ENCODE data around the gene COL1A1. TPM values are rescaled to one million over a fixed set of nuclear protein-coding genes. Genes with fewer than 3 reads are reported as not detected.

Gene COL1A1
- polyA plus RNA-seq, 1 donor (not counting 4 experiments of a cell fraction or from before 2014, with no cell fraction given): 0.55 TPM

- no peak for TF ChIP-seq CTCF (optimal IDR thresholded peaks at IDR 0.05 in 1 of 3, IDR thresholded peaks at IDR 0.05 in 1 of 3, conservative IDR thresholded peaks at IDR 0.05 in 1 of 3; ENCODE audit: extremely low read depth in 1 of 3, insufficient read depth in 2 of 3, low read length in 3 of 3)
- Histone ChIP-seq H3K79me2 (ENCODE audit: control insufficient read depth, insufficient read depth, low read length) (peaks cover 45% of the 10 kb centered on the region), H3K27me3 (ENCODE audit: control insufficient read depth, extremely low read depth, insufficient read depth, low read length) (no peaks in the 10 kb centered on the region), H3K9ac (ENCODE audit: control insufficient read depth, extremely low read depth, insufficient read depth, low read length) (no peak overlapping the region), H3K9me1 (ENCODE audit: control insufficient read depth, extremely low read depth, insufficient read depth, low read length) (peaks cover 4% of the 10 kb centered on the region), H3K36me3 (ENCODE audit: control insufficient read depth in 2 of 2, extremely low read depth in 1 of 2, insufficient read depth in 2 of 2, low read length in 2 of 2) (peaks cover 41 to 66% of the 10 kb centered on the region in 2 experiments), H3K4me3 (ENCODE audit: control insufficient read depth in 2 of 3, extremely low read depth in 1 of 3, insufficient read depth in 2 of 3, low read depth in 1 of 3, low read length in 3 of 3) (no peak overlapping the region), H4K20me1 (ENCODE audit: control insufficient read depth, extremely low read depth, insufficient read depth, low read length) (peaks cover 35% of the 10 kb centered on the region), H3K4me1 (ENCODE audit: control insufficient read depth, extremely low read depth, insufficient read depth, low read length) (peaks cover 23% of the 10 kb centered on the region), H3K9me3 (ENCODE audit: control insufficient read depth, low read depth, low read length) (no peaks in the 10 kb centered on the region), H2AFZ (ENCODE audit: control insufficient read depth, low read length) (no peak overlapping the region), H3K4me2 (ENCODE audit: control insufficient read depth, extremely low read depth, insufficient read depth, low read depth, low read length) (no peak overlapping the region), H3K27ac (ENCODE audit: control insufficient read depth, insufficient read depth, low read length) (no peak overlapping the region)
- DNase-seq (ENCODE audit: low read depth, low spot score): no peak
- no peak for FAIRE-seq
- dilution Hi-C loops (cut with MboI; ENCODE audit: extremely low pct_ligation_motif_present, low sequenced_read_pairs): no loop called here
Measured at GRCh38 chr17:50143461-50144176, 57.8 kb downstream of the COL1A1 start.

DNA sequence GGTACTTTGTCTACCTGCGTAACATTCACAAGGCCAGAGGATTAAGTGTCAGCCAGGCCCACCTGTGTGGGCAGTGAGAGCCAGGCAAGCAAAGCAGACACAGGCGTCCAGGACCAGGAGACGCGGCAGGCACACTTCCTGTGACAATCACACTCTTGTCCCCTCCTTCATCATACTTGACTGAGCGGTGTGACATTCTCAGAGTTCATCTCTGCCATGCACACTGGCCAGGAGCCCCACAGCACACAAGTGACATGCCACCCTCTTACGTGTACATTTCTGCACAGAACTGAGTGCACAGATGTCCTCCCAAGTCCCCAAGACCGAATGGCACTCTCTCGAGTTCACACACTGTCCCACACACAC is 59.7 kb downstream of the COL1A1 start:
- Histone ChIP-seq H4K20me1 (ENCODE audit: control insufficient read depth, extremely low read depth, insufficient read depth, low read length) (peaks cover 17% of the 10 kb centered on the region), H3K4me1 (ENCODE audit: control insufficient read depth, extremely low read depth, insufficient read depth, low read length) (peaks cover 4% of the 10 kb centered on the region), H3K4me2 (ENCODE audit: control insufficient read depth, extremely low read depth, insufficient read depth, low read depth, low read length) (no peak overlapping the region), H3K9me1 (ENCODE audit: control insufficient read depth, extremely low read depth, insufficient read depth, low read length) (peaks cover 4% of the 10 kb centered on the region), H3K9ac (ENCODE audit: control insufficient read depth, extremely low read depth, insufficient read depth, low read length) (no peak overlapping the region), H3K27me3 (ENCODE audit: control insufficient read depth, extremely low read depth, insufficient read depth, low read length) (no peaks in the 10 kb centered on the region), H3K4me3 (ENCODE audit: control insufficient read depth in 2 of 3, extremely low read depth in 1 of 3, insufficient read depth in 2 of 3, low read depth in 1 of 3, low read length in 3 of 3) (no peak overlapping the region), H3K36me3 (ENCODE audit: control insufficient read depth in 2 of 2, extremely low read depth in 1 of 2, insufficient read depth in 2 of 2, low read length in 2 of 2) (peaks cover 57 to 80% of the 10 kb centered on the region in 2 experiments), H3K27ac (ENCODE audit: control insufficient read depth, insufficient read depth, low read length) (no peak overlapping the region), H2AFZ (ENCODE audit: control insufficient read depth, low read length) (no peak overlapping the region), H3K79me2 (ENCODE audit: control insufficient read depth, insufficient read depth, low read length) (peaks cover 27% of the 10 kb centered on the region), H3K9me3 (ENCODE audit: control insufficient read depth, low read depth, low read length) (no peaks in the 10 kb centered on the region)
- FAIRE-seq (no peak), DNase-seq (ENCODE audit: low read depth, low spot score) (no peak)
- TF ChIP-seq CTCF (optimal IDR thresholded peaks at IDR 0.05 in 1 of 3, IDR thresholded peaks at IDR 0.05 in 1 of 3, conservative IDR thresholded peaks at IDR 0.05 in 1 of 3; ENCODE audit: extremely low read depth in 1 of 3, insufficient read depth in 2 of 3, low read length in 3 of 3) (no peak), EZH2 (IDR thresholded peaks at IDR 0.05; ENCODE audit: low read length) (no peak)
- dilution Hi-C loops (cut with MboI; ENCODE audit: extremely low pct_ligation_motif_present, low sequenced_read_pairs): no loop called here

Data from keratinocyte (primary cell).